H54 (cell line): ENCODE data around the gene EIF4H.
A peak's percentile ranks its signal among the peaks of the same experiment; 100 is the strongest.
"Not testable (repeated sequence)": the region's sequence is repeated elsewhere in the genome, so short reads cannot be mapped to it uniquely, and the experiment has no call there.

Source experiments
- DNase-seq: peaks from one replicate; pipeline ENCODE4 v3.0.0; 2011; ENCODE audit warnings: low spot score, mixed read lengths; ENCODE audit not compliant: insufficient read length
- FAIRE-seq: peaks from 3 replicates; lab custom pipeline; 2011; peaks lifted over from hg19 to GRCh38; lab: Jason Lieb, UNC
- POLR2A ChIP-seq: IDR thresholded peaks from 2 replicates; pipeline ENCODE4 v1.6.1; 2011; ENCODE audit warnings: low read depth, mild to moderate bottlenecking, low read length

EIF4H gene

GRCh38 chr7:74155810-74156395 lies 18.3 kb upstream of the EIF4H start:
- FAIRE-seq (no peak), DNase-seq (no peak)
- TF ChIP-seq POLR2A: no peak

- FAIRE-seq: no peak
- DNase-seq: no peak
- no peak for TF ChIP-seq POLR2A
Measured at GRCh38 chr7:74157605-74158004, 16.6 kb upstream of the EIF4H start.

GRCh38 chr7:74164985-74165456 lies 9.1 kb upstream of the EIF4H start:
- FAIRE-seq (no peak), DNase-seq (no peak)
- TF ChIP-seq POLR2A: no peak

GRCh38 chr7:74165867-74166593 lies 8.1 kb upstream of the EIF4H start:
- FAIRE-seq (no peak), DNase-seq (no peak)
- TF ChIP-seq POLR2A: no peak

GRCh38 chr7:74167324-74167723 lies 6.8 kb upstream of the EIF4H start:
- not testable (repeated sequence) for FAIRE-seq, DNase-seq

GRCh38 chr7:74173074-74173473 lies 1.1 kb upstream of the EIF4H start:
- TF ChIP-seq POLR2A: no peak
- DNase-seq (no peak), FAIRE-seq (no peak)

- FAIRE-seq: no peak
- no peak for DNase-seq
- TF ChIP-seq POLR2A: no peak
Measured at GRCh38 chr7:74173491-74173865, 678 bp upstream of the EIF4H start.

- FAIRE-seq (no peak), DNase-seq (peak; percentile 27)
- TF ChIP-seq POLR2A: no peak
Measured at GRCh38 chr7:74174606-74175082, 488 bp downstream of the EIF4H start.

GRCh38 chr7:74175340-74175739 lies 1.2 kb downstream of the EIF4H start:
- DNase-seq (no peak), FAIRE-seq (no peak)
- TF ChIP-seq POLR2A: no peak

GRCh38 chr7:74176555-74176954 lies 2.4 kb downstream of the EIF4H start:
- DNase-seq: no peak
- FAIRE-seq: no peak

GRCh38 chr7:74178632-74179031 lies 4.5 kb downstream of the EIF4H start:
- DNase-seq (no peak), FAIRE-seq (no peak)
- no peak for TF ChIP-seq POLR2A

More at GRCh38 chr7:74176555-74176954, 2.4 kb downstream of the EIF4H start:
- TF ChIP-seq POLR2A: no peak

GRCh38 chr7:74179935-74180604 lies 5.9 kb downstream of the EIF4H start:
- TF ChIP-seq POLR2A: no peak
- FAIRE-seq (no peak), DNase-seq (no peak)

- DNase-seq (no peak), FAIRE-seq (no peak)
- no peak for TF ChIP-seq POLR2A
Measured at GRCh38 chr7:74180866-74181265, 6.7 kb downstream of the EIF4H start.

GRCh38 chr7:74181821-74182220 lies 7.7 kb downstream of the EIF4H start:
- no peak for TF ChIP-seq POLR2A
- DNase-seq: no peak
- no peak for FAIRE-seq

- FAIRE-seq (no peak), DNase-seq (no peak)
- TF ChIP-seq POLR2A: no peak
Measured at GRCh38 chr7:74182453-74183090, 8.4 kb downstream of the EIF4H start.
